Activated CD4-positive, alpha-beta T cell treated with anti-CD3 and anti-CD28 coated beads for 36 hours (primary cell): Measurements from ENCODE around the gene ATP8B1. TPM values are rescaled to one million over a fixed set of nuclear protein-coding genes. Genes with fewer than 3 reads are reported as not detected.

Source experiments
- ATAC-seq: fragments of 200-7000 bp; cut with Tn5 transposase; one replicate; pipeline ENCODE4 v1.10.0; 2021; ENCODE audit warnings: mild to moderate bottlenecking, moderate library complexity
- CTCF ChIA-PET: fragments of 350-600 bp; sonication (Branson Sonifier 250); formaldehyde crosslinking; loops from one replicate; lab custom pipeline; 2021; ENCODE audit warnings: antibody characterized with exemption; lab: Charles Lee
- POLR2A ChIA-PET: fragments of 350-600 bp; sonication (Branson Sonifier 250); formaldehyde crosslinking; loops from one replicate; lab custom pipeline; 2021; ENCODE audit warnings: antibody characterized with exemption, inconsistent platforms; lab: Charles Lee
- DNase-seq: peaks from one replicate; pipeline ENCODE4 v3.0.0-alpha.2; 2020
- H3K27ac Mint-ChIP-seq: one replicate; pipeline ENCODE4 v1.8.0; 2021; ENCODE audit warnings: mixed read lengths
- H3K27me3 Mint-ChIP-seq: one replicate; pipeline ENCODE4 v1.8.0; 2021; ENCODE audit warnings: mixed read lengths
- H3K36me3 Mint-ChIP-seq: one replicate; pipeline ENCODE4 v1.8.0; 2021; ENCODE audit warnings: low read depth, mixed read lengths
- H3K4me1 Mint-ChIP-seq: one replicate; pipeline ENCODE4 v1.8.0; 2021; ENCODE audit warnings: mixed read lengths
- H3K4me3 Mint-ChIP-seq: one replicate; pipeline ENCODE4 v1.8.0; 2021; ENCODE audit warnings: mild to moderate bottlenecking, moderate library complexity, mixed read lengths
- H3K9me3 Mint-ChIP-seq: one replicate; pipeline ENCODE4 v1.8.0; 2021; ENCODE audit warnings: low read depth, mixed read lengths
- intact Hi-C, 2 experiments: fragments of 100-400 bp; cut with DNase I in 1 of 2; cut with micrococcal nuclease in 1 of 2; formaldehyde crosslinking; loops; one replicate each; pipeline versions ENCODE4 v1.14.2 to v1.15.1; 2022 to 2024; cut with DNase I, micrococcal nuclease
- total RNA-seq, 2 experiments: library from RNA; stranded (reverse); gene quantifications; one replicate each; pipeline ENCODE4 v1.2.3, GENCODE V29; 2021

The ATP8B1 gene
- total RNA-seq, 2 experiments from 2014 or later: not detected

- ChIA-PET POLR2A (no interaction called here), CTCF (no interaction called here)
- Mint-ChIP-seq H3K9me3 (peaks cover 8% of the 10 kb centered on the region), H3K27me3 (no peaks in the 10 kb centered on the region), H3K4me1 (peaks cover 2% of the 10 kb centered on the region), H3K36me3 (peaks cover 13% of the 10 kb centered on the region), H3K27ac (no peak overlapping the region), H3K4me3 (no peak overlapping the region)
- DNase-seq (no peak), ATAC-seq (no peak)
- intact Hi-C loops: no loop called here
Measured at GRCh38 chr18:57674891-57675290, 128.2 kb downstream of the ATP8B1 start.

GRCh38 chr18:57670046-57670445 lies 133.1 kb downstream of the ATP8B1 start:
- no peak for DNase-seq
- Mint-ChIP-seq H3K9me3 (peaks cover 8% of the 10 kb centered on the region), H3K4me1 (peaks cover 22% of the 10 kb centered on the region), H3K27ac (no peak overlapping the region), H3K4me3 (no peak overlapping the region), H3K27me3 (no peaks in the 10 kb centered on the region), H3K36me3 (peaks cover 8% of the 10 kb centered on the region)
- intact Hi-C loops: no loop called here
- ChIA-PET POLR2A (no interaction called here), CTCF (interaction anchor here (0.6 kb wide), 1 partner anchor 212 kb away, joined by 4 read pairs; no protein-coding TSS in a partner anchor)
- ATAC-seq: no peak

- H3K9me3 Mint-ChIP-seq: peaks cover 6% of the 10 kb centered on the region
- ATAC-seq (no peak), DNase-seq (no peak)
- no peaks in the 10 kb centered on the region for H3K27me3 Mint-ChIP-seq
- no peak overlapping the region for H3K4me3 Mint-ChIP-seq
- peaks cover 33% of the 10 kb centered on the region for H3K4me1 Mint-ChIP-seq
- peaks cover 8% of the 10 kb centered on the region for H3K36me3 Mint-ChIP-seq
- intact Hi-C loops: no loop called here
- no peak overlapping the region for H3K27ac Mint-ChIP-seq
- POLR2A ChIA-PET: no interaction called here
- CTCF ChIA-PET: interaction anchor here (0.5 to 1.1 kb wide), 3 partner anchors 9 to 37 kb away, joined by 3 to 4 read pairs (median 3); no protein-coding TSS in a partner anchor
Measured at GRCh38 chr18:57668021-57668420, 135.1 kb downstream of the ATP8B1 start.

- POLR2A ChIA-PET: interaction anchor here (0.6 kb wide), 1 partner anchor 1484 kb away, joined by 3 read pairs; no protein-coding TSS in a partner anchor
- Mint-ChIP-seq H3K4me1 (peaks cover 36% of the 10 kb centered on the region), H3K4me3 (no peak overlapping the region), H3K9me3 (peaks cover 2% of the 10 kb centered on the region), H3K27ac (no peak overlapping the region), H3K27me3 (no peaks in the 10 kb centered on the region), H3K36me3 (peaks cover 6% of the 10 kb centered on the region)
- ATAC-seq (peak; percentile 44), DNase-seq (no peak)
- intact Hi-C loops: no loop called here
- CTCF ChIA-PET: no interaction called here
Measured at GRCh38 chr18:57666818-57667497, 136.2 kb downstream of the ATP8B1 start.

- intact Hi-C loops: no loop called here
Measured at GRCh38 chr18:57664568-57665165, 138.4 kb downstream of the ATP8B1 start.

GRCh38 chr18:57660961-57661360 lies 142.2 kb downstream of the ATP8B1 start:
- intact Hi-C loops: no loop called here
- ChIA-PET POLR2A (no interaction called here), CTCF (interaction anchor here (0.6 kb wide), 1 partner anchor 10 kb away, joined by 3 read pairs; no protein-coding TSS in a partner anchor)
- peaks cover 1% of the 10 kb centered on the region for H3K36me3 Mint-ChIP-seq
- no peak overlapping the region for H3K27ac Mint-ChIP-seq
- H3K4me3 Mint-ChIP-seq: no peak overlapping the region
- H3K4me1 Mint-ChIP-seq: peaks cover 25% of the 10 kb centered on the region
- DNase-seq: no peak
- H3K9me3 Mint-ChIP-seq: peaks cover under 1% of the 10 kb centered on the region
- no peak for ATAC-seq
- H3K27me3 Mint-ChIP-seq: no peaks in the 10 kb centered on the region

More at GRCh38 chr18:57664568-57665165, 138.4 kb downstream of the ATP8B1 start:
- no peak overlapping the region for H3K27ac Mint-ChIP-seq
- no peak for DNase-seq
- no peak overlapping the region for H3K4me3 Mint-ChIP-seq
- ChIA-PET CTCF (interaction anchor here (0.5 kb wide), 1 partner anchor 19 kb away, joined by 5 read pairs; no protein-coding TSS in a partner anchor), POLR2A (no interaction called here)
- no peaks in the 10 kb centered on the region for H3K27me3 Mint-ChIP-seq
- H3K36me3 Mint-ChIP-seq: peaks cover 5% of the 10 kb centered on the region
- H3K9me3 Mint-ChIP-seq: no peaks in the 10 kb centered on the region
- ATAC-seq: no peak
- H3K4me1 Mint-ChIP-seq: peaks cover 36% of the 10 kb centered on the region

GRCh38 chr18:57659460-57660102 lies 143.5 kb downstream of the ATP8B1 start:
- Mint-ChIP-seq H3K4me1 (peaks cover 14% of the 10 kb centered on the region), H3K27me3 (no peaks in the 10 kb centered on the region), H3K9me3 (peaks cover 14% of the 10 kb centered on the region), H3K4me3 (no peak overlapping the region), H3K27ac (no peak overlapping the region), H3K36me3 (peaks cover 12% of the 10 kb centered on the region)
- intact Hi-C loops: no loop called here
- DNase-seq: no peak
- no peak for ATAC-seq
- ChIA-PET POLR2A (no interaction called here), CTCF (interaction anchor here (0.6 to 0.8 kb wide), 3 partner anchors 19 to 601 kb away, joined by 3 read pairs; no protein-coding TSS in a partner anchor)

- H3K4me1 Mint-ChIP-seq: peaks cover 2% of the 10 kb centered on the region
- peaks cover 20% of the 10 kb centered on the region for H3K36me3 Mint-ChIP-seq
- no peak overlapping the region for H3K4me3 Mint-ChIP-seq
- H3K27ac Mint-ChIP-seq: no peak overlapping the region
- ChIA-PET CTCF (no interaction called here), POLR2A (no interaction called here)
- peaks cover 14% of the 10 kb centered on the region for H3K9me3 Mint-ChIP-seq
- DNase-seq: no peak
- intact Hi-C loops: no loop called here
- ATAC-seq: no peak
- no peaks in the 10 kb centered on the region for H3K27me3 Mint-ChIP-seq
Measured at GRCh38 chr18:57657542-57657941, 145.6 kb downstream of the ATP8B1 start.

- DNase-seq (no peak), ATAC-seq (no peak)
- CTCF ChIA-PET: interaction anchor here (1.1 kb wide), 1 partner anchor 13 kb away, joined by 3 read pairs; no protein-coding TSS in a partner anchor
- intact Hi-C loops: no loop called here
- Mint-ChIP-seq H3K4me3 (no peak overlapping the region), H3K4me1 (peaks cover 2% of the 10 kb centered on the region), H3K36me3 (peaks cover 23% of the 10 kb centered on the region), H3K27me3 (no peaks in the 10 kb centered on the region), H3K9me3 (peaks cover 14% of the 10 kb centered on the region), H3K27ac (no peak overlapping the region)
- POLR2A ChIA-PET: no interaction called here
Measured at GRCh38 chr18:57655740-57656139, 147.4 kb downstream of the ATP8B1 start.

GRCh38 chr18:57651914-57652313 lies 151.2 kb downstream of the ATP8B1 start:
- peaks cover 14% of the 10 kb centered on the region for H3K9me3 Mint-ChIP-seq
- DNase-seq (no peak), ATAC-seq (no peak)
- H3K36me3 Mint-ChIP-seq: peaks cover 24% of the 10 kb centered on the region
- no peak overlapping the region for H3K27ac Mint-ChIP-seq
- no peak overlapping the region for H3K4me3 Mint-ChIP-seq
- intact Hi-C loops: no loop called here
- CTCF ChIA-PET: no interaction called here
- peaks cover 13% of the 10 kb centered on the region for H3K4me1 Mint-ChIP-seq
- POLR2A ChIA-PET: no interaction called here
- H3K27me3 Mint-ChIP-seq: no peaks in the 10 kb centered on the region
